WTC11 (cell line): ENCODE measurements around the gene DNLZ. TPM values are rescaled to one million over a fixed set of nuclear protein-coding genes. Genes with fewer than 3 reads are reported as not detected.

ENCODE experiments used
- ATAC-seq: fragments of 200-7000 bp; cut with Tn5 transposase; 2 replicates; pipeline ENCODE4 v1.10.0; 2021; ENCODE audit warnings: mild to moderate bottlenecking, moderate library complexity
- CTCF ChIA-PET: fragments of 300-600 bp; sonication (Branson Sonifier 250); formaldehyde crosslinking; loops from one replicate; lab custom pipeline; 2021; ENCODE audit warnings: antibody characterized with exemption; lab: Charles Lee
- POLR2A ChIA-PET: fragments of 350-600 bp; sonication (Branson Sonifier 250); formaldehyde crosslinking; loops from one replicate; lab custom pipeline; 2021; ENCODE audit warnings: antibody characterized with exemption; lab: Charles Lee
- DNase-seq: peaks from one replicate; pipeline ENCODE4 v3.0.0; 2021; ENCODE audit warnings: low spot score
- H3K27ac Mint-ChIP-seq: 2 replicates; pipeline ENCODE4 v1.8.0; 2021; ENCODE audit warnings: mixed read lengths
- H3K27me3 Mint-ChIP-seq: 2 replicates; pipeline ENCODE4 v1.8.0; 2021; ENCODE audit warnings: low read depth, mild to moderate bottlenecking, moderate library complexity, mixed read lengths
- H3K36me3 Mint-ChIP-seq: 2 replicates; pipeline ENCODE4 v1.8.0; 2021; ENCODE audit warnings: mixed read lengths
- H3K4me1 Mint-ChIP-seq: 2 replicates; pipeline ENCODE4 v1.8.0; 2022; ENCODE audit warnings: mixed read lengths
- H3K4me3 Mint-ChIP-seq: 2 replicates; pipeline ENCODE4 v1.8.0; 2021; ENCODE audit warnings: mild to moderate bottlenecking, moderate library complexity, mixed read lengths
- H3K9me3 Mint-ChIP-seq: 2 replicates; pipeline ENCODE4 v1.8.0; 2021; ENCODE audit warnings: mixed read lengths
- ATF2 ChIP-seq: sonication (generic); formaldehyde crosslinking; IDR thresholded peaks from 2 replicates; pipeline ENCODE4 v1.8.1; 2022; ENCODE audit warnings: low read depth, missing genetic modification reagents, borderline replicate concordance
- CREM ChIP-seq: sonication (generic); formaldehyde crosslinking; IDR thresholded peaks from 2 replicates; pipeline ENCODE4 v1.8.1; 2022; ENCODE audit warnings: mild to moderate bottlenecking, missing genetic modification reagents, moderate library complexity
- FOXP4 ChIP-seq: sonication (generic); formaldehyde crosslinking; IDR thresholded peaks from 2 replicates; pipeline ENCODE4 v1.8.0; 2022; ENCODE audit warnings: mild to moderate bottlenecking, missing genetic modification reagents
- GRHL2 ChIP-seq: fragments of 250-450 bp; sonication (Bioruptor Pico); IDR thresholded peaks from 2 replicates; pipeline ENCODE4 v1.8.0; 2022; ENCODE audit warnings: mild to moderate bottlenecking, moderate library complexity; ENCODE audit not compliant: insufficient replicate concordance, severe bottlenecking
- JAZF1 ChIP-seq: fragments of 250-450 bp; sonication (Bioruptor Pico); IDR thresholded peaks from 2 replicates; pipeline ENCODE4 v1.9.0; 2021; ENCODE audit warnings: moderate library complexity, mild to moderate bottlenecking, inconsistent platforms
- MAX ChIP-seq: sonication (generic); formaldehyde crosslinking; IDR thresholded peaks from 2 replicates; pipeline ENCODE4 v1.8.0; 2022; ENCODE audit warnings: mild to moderate bottlenecking, missing genetic modification reagents
- RELA ChIP-seq: sonication (generic); formaldehyde crosslinking; IDR thresholded peaks from 2 replicates; pipeline ENCODE4 v1.8.1; 2022; ENCODE audit warnings: missing genetic modification reagents, mild to moderate bottlenecking, borderline replicate concordance
- RORB ChIP-seq: fragments of 250-450 bp; sonication (Bioruptor Pico); IDR thresholded peaks from 2 replicates; pipeline ENCODE4 v1.9.0; 2021; ENCODE audit warnings: mild to moderate bottlenecking
- SMAD3 ChIP-seq: sonication (generic); formaldehyde crosslinking; IDR thresholded peaks from 2 replicates; pipeline ENCODE4 v1.8.0; 2022; ENCODE audit warnings: missing genetic modification reagents, mild to moderate bottlenecking, borderline replicate concordance
- SP1 ChIP-seq: sonication (generic); formaldehyde crosslinking; conservative IDR thresholded peaks from 2 replicates; pipeline ENCODE4 v1.8.1; 2022; ENCODE audit warnings: missing genetic modification reagents
- TP53 ChIP-seq: sonication (generic); formaldehyde crosslinking; IDR thresholded peaks from 2 replicates; pipeline ENCODE4 v1.8.1; 2023; ENCODE audit warnings: mild to moderate bottlenecking, missing genetic modification reagents
- ZBTB43 ChIP-seq: sonication (generic); formaldehyde crosslinking; IDR thresholded peaks from 2 replicates; pipeline ENCODE4 v1.8.1; 2023; ENCODE audit warnings: mild to moderate bottlenecking, missing genetic modification reagents
- ZNF671 ChIP-seq: fragments of 250-450 bp; sonication (Bioruptor Pico); IDR thresholded peaks from 2 replicates; pipeline ENCODE4 v1.8.0; 2021; ENCODE audit warnings: mild to moderate bottlenecking
- total RNA-seq: library from RNA; stranded (reverse); gene quantifications from 3 replicates; pipeline ENCODE4 v1.2.3, GENCODE V29; 2021
- TF ChIP-seq, protein P1 (sequence below): sonication (generic); formaldehyde crosslinking; IDR thresholded peaks from 2 replicates; pipeline ENCODE4 v1.8.1; 2023; ENCODE audit warnings: mild to moderate bottlenecking, missing genetic modification reagents
- TF ChIP-seq, protein P2 (sequence below): fragments of 250-450 bp; sonication (Bioruptor Pico); IDR thresholded peaks from 2 replicates; pipeline ENCODE4 v1.8.0; 2021; ENCODE audit warnings: mild to moderate bottlenecking
- TF ChIP-seq, protein P3 (sequence below): sonication (generic); formaldehyde crosslinking; conservative IDR thresholded peaks from 2 replicates; pipeline ENCODE4 v1.8.1; 2022; ENCODE audit warnings: mild to moderate bottlenecking, missing genetic modification reagents
- TF ChIP-seq, protein P4 (sequence below): fragments of 250-450 bp; sonication (Bioruptor Pico); IDR thresholded peaks from 2 replicates; pipeline ENCODE4 v1.9.0; 2021; ENCODE audit warnings: mild to moderate bottlenecking, borderline replicate concordance

Gene DNLZ
- total RNA-seq, 1 experiment from 2014 or later, result 17.2 TPM

DNA sequence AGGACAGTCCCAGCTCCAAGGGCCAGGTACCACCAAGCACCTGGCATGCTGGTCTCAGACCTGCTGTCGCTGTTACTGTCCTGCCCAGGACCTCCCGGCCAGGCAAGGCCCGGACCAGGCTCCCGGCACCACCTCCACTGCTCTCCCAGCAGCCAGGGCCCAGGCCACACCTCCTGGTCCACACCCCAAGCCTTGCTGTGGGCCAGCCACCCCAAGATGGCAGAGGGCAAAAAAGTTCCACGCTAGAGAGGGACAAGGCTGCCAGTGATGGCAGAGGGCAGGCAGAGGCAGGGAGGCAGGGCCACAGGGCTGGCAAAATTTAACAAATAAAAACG is 1.1 kb downstream of the DNLZ start (continued):
- TF ChIP-seq, protein P1, sequence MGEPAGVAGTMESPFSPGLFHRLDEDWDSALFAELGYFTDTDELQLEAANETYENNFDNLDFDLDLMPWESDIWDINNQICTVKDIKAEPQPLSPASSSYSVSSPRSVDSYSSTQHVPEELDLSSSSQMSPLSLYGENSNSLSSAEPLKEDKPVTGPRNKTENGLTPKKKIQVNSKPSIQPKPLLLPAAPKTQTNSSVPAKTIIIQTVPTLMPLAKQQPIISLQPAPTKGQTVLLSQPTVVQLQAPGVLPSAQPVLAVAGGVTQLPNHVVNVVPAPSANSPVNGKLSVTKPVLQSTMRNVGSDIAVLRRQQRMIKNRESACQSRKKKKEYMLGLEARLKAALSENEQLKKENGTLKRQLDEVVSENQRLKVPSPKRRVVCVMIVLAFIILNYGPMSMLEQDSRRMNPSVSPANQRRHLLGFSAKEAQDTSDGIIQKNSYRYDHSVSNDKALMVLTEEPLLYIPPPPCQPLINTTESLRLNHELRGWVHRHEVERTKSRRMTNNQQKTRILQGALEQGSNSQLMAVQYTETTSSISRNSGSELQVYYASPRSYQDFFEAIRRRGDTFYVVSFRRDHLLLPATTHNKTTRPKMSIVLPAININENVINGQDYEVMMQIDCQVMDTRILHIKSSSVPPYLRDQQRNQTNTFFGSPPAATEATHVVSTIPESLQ, result no peak
- TF ChIP-seq GRHL2 (no peak), ZNF671 (CRISPR knock-in tag) (no peak), ATF2 (CRISPR knock-in tag) (no peak), SP1 (CRISPR knock-in tag) (no peak), CREM (CRISPR knock-in tag) (no peak)
- TF ChIP-seq, protein P2, sequence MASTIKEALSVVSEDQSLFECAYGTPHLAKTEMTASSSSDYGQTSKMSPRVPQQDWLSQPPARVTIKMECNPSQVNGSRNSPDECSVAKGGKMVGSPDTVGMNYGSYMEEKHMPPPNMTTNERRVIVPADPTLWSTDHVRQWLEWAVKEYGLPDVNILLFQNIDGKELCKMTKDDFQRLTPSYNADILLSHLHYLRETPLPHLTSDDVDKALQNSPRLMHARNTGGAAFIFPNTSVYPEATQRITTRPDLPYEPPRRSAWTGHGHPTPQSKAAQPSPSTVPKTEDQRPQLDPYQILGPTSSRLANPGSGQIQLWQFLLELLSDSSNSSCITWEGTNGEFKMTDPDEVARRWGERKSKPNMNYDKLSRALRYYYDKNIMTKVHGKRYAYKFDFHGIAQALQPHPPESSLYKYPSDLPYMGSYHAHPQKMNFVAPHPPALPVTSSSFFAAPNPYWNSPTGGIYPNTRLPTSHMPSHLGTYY (CRISPR knock-in tag), result no peak
- TF ChIP-seq, protein P3, sequence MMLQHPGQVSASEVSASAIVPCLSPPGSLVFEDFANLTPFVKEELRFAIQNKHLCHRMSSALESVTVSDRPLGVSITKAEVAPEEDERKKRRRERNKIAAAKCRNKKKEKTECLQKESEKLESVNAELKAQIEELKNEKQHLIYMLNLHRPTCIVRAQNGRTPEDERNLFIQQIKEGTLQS (CRISPR knock-in tag), result no peak

DNA sequence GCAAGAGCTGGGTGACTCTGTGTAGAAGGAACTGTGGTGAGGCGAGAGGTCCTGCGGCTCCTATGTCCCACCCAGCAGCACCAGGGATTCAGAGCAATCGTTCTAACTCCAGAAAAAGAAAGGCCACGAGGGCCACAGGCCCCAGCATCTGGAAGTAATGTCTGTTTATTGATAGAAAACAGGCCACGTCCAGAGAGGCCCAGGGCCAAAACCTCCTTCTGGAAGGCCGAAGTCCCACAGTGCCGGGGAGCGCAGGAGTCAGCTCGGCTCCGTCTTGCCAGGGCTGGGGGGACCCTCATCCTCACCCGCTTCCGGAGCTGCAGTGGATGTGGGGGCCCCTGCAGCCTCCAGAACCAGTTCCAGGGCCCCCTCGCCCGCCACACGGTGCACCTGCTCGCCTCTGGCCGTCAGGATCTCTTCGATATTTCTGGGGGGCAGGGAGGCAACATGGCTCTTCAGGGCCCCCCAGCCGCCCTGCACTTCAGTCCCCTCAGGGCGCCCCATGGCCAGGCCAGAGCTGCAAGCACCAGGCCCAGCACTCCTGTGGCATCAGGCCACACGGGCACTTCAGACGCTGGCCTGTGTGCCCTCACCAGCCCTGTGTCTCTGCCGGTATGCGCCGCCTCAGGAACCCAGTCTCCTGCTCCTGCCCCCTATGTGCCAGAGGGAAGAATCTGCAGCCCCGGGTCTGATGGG is 1.6 kb downstream of the DNLZ start:
- POLR2A ChIA-PET, result interaction anchor here (1.9 kb wide), 1 partner anchor 38 kb away, joined by 8 read pairs; no protein-coding TSS in a partner anchor

DNA sequence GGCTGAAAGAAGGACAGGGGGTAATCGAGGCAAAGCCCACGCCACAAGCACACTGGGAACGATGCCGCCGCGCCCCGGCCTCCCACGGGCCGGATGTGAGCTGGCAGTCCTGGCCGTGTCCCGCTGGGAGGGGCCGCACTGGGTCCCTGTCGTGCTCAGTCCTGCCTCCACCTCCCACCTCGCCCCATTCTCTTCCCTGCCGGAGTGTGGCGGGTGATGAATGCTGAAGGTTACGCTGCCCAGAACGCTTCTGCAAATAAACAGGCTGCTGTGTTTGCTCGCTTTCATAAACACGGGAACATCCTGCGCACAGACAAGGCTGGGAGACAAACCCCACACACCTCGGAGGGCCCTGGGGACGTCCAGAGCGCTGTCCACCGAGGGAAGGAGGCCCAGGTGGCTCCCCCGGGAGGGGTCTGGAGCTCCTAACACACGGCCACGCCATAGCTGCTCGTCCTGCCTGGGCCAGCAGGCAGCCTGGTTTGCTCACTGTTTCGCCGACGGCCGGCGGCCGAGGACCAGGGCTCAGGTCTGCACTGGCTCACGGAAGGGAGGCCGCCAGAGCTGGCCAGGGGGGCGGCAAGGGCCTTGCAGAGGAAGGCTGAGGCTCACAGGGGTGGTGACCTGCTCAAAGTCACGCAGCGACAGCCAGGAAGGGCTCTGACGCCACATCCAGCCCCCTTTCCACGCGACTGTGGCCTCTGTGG is 2.3 kb downstream of the DNLZ start:
- CTCF ChIA-PET, result interaction anchor here (1.1 to 3.4 kb wide), 2 partner anchors 15 to 21 kb away, joined by 3 to 36 read pairs; no protein-coding TSS in a partner anchor
- Mint-ChIP-seq H3K4me1 (peaks cover 5% of the 10 kb centered on the region), H3K9me3 (no peaks in the 10 kb centered on the region), H3K27ac (no peak overlapping the region), H3K4me3 (no peak overlapping the region), H3K36me3 (no peaks in the 10 kb centered on the region), H3K27me3 (no peaks in the 10 kb centered on the region)
- ATAC-seq (no peak), DNase-seq (no peak)
- POLR2A ChIA-PET, result no interaction called here
- TF ChIP-seq TP53 (CRISPR knock-in tag), result no peak
- TF ChIP-seq JAZF1 (CRISPR knock-in tag), result no peak
- TF ChIP-seq, protein P4, sequence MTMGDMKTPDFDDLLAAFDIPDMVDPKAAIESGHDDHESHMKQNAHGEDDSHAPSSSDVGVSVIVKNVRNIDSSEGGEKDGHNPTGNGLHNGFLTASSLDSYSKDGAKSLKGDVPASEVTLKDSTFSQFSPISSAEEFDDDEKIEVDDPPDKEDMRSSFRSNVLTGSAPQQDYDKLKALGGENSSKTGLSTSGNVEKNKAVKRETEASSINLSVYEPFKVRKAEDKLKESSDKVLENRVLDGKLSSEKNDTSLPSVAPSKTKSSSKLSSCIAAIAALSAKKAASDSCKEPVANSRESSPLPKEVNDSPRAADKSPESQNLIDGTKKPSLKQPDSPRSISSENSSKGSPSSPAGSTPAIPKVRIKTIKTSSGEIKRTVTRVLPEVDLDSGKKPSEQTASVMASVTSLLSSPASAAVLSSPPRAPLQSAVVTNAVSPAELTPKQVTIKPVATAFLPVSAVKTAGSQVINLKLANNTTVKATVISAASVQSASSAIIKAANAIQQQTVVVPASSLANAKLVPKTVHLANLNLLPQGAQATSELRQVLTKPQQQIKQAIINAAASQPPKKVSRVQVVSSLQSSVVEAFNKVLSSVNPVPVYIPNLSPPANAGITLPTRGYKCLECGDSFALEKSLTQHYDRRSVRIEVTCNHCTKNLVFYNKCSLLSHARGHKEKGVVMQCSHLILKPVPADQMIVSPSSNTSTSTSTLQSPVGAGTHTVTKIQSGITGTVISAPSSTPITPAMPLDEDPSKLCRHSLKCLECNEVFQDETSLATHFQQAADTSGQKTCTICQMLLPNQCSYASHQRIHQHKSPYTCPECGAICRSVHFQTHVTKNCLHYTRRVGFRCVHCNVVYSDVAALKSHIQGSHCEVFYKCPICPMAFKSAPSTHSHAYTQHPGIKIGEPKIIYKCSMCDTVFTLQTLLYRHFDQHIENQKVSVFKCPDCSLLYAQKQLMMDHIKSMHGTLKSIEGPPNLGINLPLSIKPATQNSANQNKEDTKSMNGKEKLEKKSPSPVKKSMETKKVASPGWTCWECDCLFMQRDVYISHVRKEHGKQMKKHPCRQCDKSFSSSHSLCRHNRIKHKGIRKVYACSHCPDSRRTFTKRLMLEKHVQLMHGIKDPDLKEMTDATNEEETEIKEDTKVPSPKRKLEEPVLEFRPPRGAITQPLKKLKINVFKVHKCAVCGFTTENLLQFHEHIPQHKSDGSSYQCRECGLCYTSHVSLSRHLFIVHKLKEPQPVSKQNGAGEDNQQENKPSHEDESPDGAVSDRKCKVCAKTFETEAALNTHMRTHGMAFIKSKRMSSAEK, result no peak
- TF ChIP-seq FOXP4 (CRISPR knock-in tag), result no peak
- no peak for TF ChIP-seq SMAD3
- no peak for TF ChIP-seq ZBTB43 (CRISPR knock-in tag)
- no peak for TF ChIP-seq RORB (CRISPR knock-in tag)
- no peak for TF ChIP-seq RELA (CRISPR knock-in tag)

More for the DNA sequence above, 1.6 kb downstream of the DNLZ start:
- no peak for ATAC-seq
- Mint-ChIP-seq H3K27ac (no peak overlapping the region), H3K4me1 (peaks cover 5% of the 10 kb centered on the region), H3K36me3 (no peaks in the 10 kb centered on the region), H3K9me3 (no peaks in the 10 kb centered on the region), H3K27me3 (no peaks in the 10 kb centered on the region), H3K4me3 (no peak overlapping the region)
- no peak for TF ChIP-seq MAX
- CTCF ChIA-PET, result interaction anchor here (1.0 to 3.4 kb wide), 7 partner anchors 16 to 80 kb away, joined by 3 to 36 read pairs (median 10); no protein-coding TSS in a partner anchor
- DNase-seq, result no peak
